HG03460 (cell line): Measurements from ENCODE around the gene RNF220.

ENCODE experiments used
- ATAC-seq: cut with Tn5 transposase; IDR thresholded peaks from one replicate; pipeline ENCODE4 v1.9.1; 2021; ENCODE audit not compliant: unreplicated experiment

Gene RNF220

DNA sequence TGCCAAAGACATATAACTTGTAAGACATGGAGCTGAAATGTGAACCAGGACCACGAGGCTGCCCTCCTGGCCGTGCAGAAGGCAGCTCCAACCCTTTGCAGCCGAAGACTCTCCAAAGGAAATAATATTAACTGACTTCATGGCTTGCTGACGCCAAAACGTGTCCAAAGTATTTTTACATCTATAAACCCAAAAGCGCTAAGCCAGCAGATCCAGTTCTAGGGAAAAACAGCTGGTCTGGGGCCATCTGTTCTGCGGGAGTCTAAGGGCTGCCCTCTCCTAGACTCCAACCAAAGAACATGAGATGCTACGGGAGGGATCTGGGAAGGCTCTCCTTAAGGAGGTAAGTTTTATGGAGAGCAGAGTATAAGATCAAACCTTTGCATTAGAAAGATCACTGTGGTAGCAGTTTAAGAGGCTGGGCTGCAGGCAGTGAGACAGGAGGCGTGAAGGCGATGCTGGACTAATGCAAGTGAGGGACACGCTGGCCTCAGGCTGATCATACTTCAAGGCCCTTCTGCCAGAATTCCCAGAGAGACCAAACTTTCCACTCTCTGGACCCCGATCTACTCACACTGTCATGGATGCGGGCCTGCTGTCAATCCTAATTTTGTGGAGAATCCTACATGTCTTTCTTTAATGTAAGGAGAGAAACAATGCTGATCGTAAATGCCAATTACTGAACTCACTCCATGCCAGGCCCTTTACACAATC lies 268.1 kb downstream of the RNF220 start:
- no peak for ATAC-seq

DNA sequence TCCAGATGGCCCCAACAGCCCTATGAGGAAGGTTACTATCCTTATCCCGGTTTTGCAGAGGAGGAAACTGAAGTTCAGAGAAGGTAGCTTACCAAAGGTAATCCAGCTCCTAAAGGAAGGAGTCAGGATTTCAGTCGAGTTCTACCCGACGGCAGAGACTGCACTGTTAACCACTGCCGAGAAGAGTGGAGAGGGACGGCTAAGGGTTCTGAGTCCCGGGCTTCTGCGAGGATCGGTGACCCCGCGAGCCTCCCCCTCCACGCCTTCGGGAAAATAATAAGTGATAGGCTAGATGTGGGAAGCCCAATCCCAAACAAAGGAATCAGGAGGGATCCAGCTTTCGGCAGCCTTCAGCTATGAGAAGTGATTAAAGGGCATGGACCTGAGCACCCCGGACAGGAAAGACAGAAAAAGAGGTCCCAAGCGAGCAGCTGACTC lies 268.6 kb downstream of the RNF220 start:
- ATAC-seq = no peak

DNA sequence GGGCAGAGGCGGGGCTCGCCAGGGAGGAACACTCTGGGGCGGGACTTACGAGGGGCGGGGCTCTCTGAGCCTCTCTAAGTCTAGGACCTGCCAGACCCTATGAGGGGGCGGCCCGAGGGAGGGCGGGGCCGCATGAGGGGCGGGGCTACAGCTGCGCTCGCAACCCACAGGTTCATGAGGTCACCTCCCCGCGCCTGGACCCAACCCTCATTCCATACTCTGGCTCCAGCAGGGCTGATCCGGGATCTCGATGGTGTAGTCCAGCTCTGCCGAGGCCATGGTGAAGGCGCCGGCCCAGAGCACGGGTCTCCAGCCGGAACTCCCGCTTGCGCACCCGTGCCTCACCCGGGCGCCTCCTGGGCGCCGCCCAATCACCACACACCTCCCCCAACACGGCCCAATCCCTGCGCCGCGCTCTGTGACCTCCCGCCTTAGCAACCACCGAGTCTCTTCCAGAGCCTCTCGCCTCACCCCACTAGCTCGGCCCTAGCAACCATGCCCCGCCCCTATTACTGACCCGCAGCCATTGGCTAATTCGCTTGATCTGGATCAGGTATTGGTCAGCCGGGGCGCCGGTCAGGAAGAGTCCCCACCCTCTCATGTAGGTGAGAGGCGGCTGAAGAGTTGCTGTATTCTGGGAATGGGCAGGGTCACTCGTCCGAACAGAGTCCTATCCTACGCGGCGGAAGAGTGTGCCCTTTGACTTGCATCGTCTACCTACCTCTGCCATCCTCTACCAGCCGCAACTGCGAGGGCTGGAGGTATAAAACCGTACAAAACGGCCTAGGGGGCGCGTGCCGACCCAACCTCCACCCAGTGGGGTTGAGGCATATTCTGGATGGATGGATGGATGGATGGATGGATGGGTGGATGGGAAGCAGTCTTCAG lies 269.3 kb downstream of the RNF220 start, which contains the start of the genes ARMH1 and TMEM53:
Gene ARMH1 (plus strand): TSS at position 602 of the 888 bp plus-strand sequence. CDS start 14,984 bp downstream, outside the sequence.
Gene TMEM53 (minus strand): TSS at position 369 of the 888 bp plus-strand sequence. CDS start 90 bp downstream, at position 279.
- ATAC-seq = peak; percentile 92

DNA sequence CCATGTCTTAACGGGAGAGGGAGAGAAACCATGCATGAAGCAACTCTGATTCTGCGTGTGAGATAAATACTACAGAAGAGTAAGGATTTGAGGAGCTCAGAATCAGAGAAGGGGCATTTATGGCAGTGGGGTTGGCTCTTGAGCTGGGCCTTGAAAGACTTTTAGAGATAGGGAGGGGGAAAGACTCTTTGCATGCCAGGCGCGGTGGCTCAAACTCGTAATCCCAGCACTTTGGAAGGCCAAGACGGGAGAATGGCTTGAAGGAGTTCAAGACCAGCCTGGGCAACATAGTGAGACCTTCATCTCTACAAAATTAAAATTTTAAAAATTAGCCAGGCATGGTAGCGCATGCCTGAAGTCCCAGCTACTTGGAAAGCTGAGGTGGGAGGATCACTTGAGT lies 270.1 kb downstream of the RNF220 start:
- no peak for ATAC-seq

DNA sequence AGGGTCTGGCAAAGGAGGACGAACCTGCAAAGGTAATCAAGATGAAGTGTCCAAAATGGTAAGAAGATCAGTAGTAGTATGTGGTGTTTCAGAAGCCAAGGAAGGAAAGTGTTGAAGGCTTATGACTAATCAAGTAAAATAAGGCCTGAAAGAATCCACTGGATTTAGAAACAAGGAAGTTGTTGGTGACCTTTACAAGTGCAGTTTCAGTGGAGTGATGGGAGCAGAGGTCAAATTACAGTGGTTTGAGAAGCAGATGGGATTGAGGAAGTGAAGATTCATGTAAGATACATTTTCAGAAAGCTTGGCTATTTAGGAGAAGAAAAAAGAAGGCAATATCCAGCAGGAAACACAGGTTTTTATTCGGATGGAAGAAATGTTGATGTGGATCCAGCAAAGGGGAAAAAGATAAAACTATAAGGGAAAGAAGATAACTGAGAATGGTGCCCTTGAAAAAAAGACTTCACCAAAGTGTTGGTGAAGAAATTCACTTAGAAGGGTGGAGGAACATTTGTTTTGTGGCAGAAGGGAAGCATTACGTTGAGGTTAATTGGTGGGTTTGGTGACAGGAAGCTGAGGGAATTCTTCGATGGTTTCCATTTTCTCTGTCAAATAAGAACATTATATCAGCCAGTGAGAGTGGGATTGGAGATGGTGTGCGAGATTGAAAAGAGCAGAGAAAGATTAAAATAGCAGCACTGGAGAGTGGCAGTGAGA lies 271.6 kb downstream of the RNF220 start:
- no peak for ATAC-seq

DNA sequence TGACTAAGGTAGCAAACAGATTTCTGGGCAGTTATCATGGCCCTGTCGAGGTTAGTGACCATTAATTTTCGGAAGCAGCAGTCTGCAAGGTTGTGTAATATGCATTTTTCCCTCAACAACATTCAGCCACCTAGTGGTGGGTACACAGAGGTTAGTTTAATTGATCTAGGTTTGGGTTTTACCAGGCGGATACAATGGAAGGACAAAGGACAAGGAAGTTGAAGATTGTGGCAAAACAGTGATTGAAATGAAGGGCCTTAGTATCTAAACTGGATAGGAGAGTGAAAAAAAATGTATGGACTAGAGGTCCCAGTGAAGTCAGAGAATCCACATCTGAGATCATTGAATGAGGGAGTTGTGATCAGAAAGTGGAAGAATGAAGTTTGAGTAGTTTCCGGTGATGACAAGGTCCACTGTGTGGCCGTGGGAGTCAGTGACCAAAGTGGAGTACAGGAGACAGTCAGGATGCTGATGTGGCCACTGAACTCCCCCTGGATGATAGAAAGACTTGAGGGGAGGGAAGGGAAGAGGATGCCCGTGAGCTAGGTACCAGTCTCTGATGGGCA lies 272.2 kb downstream of the RNF220 start:
- no peak for ATAC-seq

DNA sequence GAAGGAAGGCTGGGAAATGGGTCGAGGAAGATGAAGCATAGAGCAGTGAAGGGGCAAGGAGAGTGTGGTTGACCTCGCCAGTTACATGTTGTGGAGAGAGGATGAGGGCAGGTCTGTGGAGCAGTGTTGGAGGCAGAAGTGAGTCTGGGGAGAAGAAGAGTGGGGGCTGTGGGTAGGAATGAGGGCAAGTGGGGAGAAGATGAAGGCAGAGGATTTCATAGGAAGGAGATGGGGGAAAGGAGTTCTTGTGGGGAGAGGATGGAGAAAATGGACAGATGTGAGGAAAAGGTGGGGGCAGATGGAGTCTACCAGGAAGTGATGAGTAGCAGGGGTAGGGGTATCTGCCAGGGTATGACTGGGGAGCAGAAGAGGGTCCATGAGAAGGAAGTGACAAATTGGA lies 273.1 kb downstream of the RNF220 start:
- no peak for ATAC-seq

DNA sequence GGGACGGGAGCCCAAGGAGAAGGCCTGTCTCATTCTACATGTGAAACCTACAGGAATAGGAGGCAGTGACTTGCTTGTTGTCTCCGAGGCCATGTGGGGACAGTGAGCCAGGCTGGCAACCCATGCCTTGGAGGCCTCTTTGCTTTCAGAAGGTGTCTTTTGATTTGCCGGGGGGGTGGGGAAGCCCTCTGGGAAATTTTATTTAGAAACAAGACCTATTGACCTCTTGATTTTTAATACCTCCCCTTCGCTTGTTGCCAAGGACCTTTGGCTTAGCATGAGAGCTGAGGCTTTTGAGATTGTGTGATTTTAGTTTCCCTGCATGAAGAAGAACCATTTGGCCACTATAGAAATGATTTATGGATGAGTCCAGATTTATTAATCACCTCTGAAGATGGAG lies 273.6 kb downstream of the RNF220 start:
- ATAC-seq = no peak

DNA sequence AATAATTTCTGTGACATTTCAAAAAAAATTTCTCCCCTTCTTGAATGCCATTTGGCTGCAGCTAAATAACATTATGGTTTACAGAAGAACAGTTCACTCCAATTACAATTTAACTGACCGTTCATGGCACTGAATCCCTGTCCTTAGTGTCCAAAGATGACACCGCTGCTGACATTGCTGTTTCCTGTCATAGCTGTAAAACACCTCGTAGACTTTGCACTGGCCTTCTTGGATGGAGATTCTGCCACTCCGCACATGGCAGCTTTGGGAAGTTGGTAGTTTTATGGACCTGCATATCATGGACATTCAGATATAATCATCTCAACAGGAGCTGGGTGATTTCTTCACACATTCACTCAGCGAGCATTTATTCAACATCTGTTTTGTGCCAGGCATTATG lies 274.4 kb downstream of the RNF220 start:
- no peak for ATAC-seq

DNA sequence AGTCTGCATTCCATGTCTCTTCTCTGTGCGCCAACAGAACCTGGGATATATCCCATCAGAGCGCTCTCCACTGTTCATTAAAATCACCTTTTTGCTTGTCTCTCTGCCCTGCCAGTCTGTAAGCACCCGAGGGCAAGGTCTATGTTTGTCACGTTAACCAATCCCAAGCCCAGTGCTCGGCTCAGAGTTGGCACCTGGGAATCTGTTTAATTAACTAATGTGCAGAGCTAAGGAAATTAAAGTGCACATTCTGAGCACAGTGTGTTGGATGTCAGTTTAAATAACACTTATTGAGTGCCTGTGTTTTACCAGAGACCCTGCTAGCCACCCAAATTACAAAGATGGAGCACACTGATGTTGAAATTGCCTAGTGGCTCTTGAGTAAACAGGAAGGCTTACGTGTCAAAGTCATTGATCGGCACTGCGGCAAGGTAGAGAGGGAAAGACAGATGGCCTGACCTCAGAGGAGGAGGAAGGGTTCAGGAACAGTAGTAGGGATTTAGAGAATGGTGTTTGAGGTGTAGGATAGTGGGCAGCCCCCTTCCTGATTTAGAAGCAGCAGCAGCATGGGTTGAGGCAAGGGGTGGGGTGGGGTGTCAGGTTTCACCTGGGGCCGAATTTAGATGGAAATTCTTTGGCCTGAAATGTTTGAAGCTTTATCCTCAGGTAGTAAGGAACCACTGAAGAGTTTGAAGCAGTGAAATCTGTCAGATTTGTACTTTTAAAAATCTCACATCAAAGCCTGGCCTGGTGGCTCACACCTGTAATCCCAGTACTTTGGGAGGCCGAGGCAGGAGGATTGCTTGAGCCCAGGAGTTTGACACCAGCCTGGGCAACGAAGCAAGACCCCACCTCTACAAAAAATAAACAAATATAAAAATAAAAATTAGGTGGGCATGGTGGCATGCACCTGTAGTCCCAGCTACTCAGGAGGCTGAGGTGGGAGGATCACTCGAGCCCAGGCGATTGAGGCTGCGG lies 277.1 kb downstream of the RNF220 start:
- ATAC-seq = no peak

DNA sequence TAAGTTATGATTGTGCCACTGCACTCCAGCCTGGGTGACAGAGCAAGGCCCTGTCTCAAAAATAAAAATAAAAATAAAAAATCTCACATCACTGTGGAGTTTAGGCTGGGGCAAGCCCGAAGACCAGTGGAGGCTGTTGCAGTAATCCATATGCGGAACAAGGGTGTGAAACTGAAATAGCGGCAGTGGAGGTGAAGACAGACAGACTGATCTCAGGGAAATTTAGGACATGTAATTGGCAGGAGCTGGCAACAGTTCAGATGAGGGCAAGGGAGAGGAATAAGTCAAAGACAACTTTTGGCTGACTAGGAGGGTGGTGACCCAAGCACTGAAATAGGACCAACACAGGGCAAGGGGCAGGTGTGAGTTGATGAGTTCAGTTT lies 277.8 kb downstream of the RNF220 start:
- no peak for ATAC-seq

DNA sequence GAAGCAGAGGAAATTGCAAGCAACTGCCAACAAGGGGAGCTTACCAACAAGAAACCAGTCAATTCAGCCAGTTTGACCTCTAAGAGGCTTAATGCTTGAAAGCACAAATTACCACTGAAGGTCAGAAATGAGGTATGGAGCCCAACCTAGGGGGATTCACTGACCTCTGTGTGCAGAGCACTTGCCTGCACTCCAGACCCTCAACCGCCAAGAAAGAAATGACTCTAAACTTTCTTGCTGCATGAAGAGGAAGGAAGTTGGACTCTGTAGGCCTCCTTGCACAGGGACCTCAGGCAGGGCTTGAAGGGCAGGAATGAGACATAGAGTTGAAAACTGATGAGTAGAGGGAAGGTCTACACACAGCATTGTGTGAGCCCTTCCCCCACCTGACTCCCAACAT lies 279.5 kb downstream of the RNF220 start:
- peak; percentile 75 for ATAC-seq

DNA sequence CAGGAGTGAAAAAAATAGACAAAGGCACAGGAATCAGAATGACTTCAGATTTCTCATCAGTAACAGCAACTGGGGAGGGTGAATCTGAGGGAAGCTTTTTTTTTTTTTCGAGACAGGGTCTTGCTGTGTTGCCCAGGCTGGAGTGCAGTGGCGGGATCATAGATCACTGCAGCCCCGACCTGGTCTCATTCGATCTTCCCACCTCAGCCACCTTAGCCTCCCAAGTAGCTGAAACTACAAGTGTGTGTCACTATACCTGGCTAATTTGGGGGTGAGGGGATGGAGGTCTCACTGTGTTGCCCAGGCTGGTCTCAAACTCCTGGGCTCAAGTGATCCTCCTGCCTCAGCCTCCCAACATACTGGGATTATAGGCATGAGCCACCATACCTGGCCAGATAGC lies 280.2 kb downstream of the RNF220 start:
- ATAC-seq = no peak

DNA sequence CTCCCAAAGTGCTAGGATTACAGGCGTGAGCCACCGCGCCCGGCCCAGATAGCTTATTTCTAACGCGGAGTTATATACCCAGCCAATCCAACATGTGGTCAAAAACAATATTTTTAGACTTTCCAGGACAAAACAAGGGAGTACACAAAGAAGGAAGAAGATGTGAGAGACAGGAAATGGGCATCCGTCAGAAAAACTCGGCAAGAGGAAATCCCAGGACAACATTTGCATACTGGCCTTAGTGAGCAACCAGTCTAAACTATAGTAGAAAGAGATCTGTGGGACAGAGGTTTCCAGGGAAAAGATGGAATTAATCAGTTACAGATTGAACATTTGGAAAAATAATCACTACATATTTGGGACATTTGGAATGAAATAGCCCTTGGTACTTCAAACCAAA lies 280.8 kb downstream of the RNF220 start:
- ATAC-seq = no peak

DNA sequence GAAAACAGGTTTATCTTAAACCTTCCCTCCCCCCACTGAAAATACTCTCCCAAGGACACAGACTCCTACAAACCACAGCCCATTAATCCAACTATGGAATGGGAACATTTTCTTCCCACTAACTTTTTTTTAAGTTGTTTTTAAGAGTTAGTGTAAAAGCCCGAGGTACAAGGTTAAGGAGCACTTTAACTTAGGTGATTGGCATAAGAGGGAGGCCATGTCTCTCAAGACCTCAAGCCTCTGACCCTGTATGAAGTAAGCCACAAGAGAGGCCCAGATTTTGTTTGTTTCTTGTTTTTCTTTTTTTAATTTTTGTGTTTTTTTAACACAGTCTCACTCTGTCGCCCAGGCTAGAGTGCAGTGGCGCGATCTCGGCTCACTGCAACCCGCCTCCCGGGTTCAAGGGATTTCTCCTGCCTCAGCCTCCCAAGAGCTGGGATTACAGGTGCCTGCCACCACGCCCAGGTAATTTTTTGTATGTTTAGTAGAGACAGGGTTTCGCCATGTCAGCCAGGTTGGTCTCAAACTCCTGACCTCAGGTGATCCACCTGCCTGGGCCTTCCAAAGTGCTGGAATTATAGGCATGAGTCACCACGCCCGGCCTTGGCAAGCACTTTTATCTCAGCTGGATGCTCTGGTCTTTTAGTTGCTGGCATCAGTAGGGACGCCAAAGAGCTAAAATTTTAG lies 283.8 kb downstream of the RNF220 start:
- no peak for ATAC-seq

DNA sequence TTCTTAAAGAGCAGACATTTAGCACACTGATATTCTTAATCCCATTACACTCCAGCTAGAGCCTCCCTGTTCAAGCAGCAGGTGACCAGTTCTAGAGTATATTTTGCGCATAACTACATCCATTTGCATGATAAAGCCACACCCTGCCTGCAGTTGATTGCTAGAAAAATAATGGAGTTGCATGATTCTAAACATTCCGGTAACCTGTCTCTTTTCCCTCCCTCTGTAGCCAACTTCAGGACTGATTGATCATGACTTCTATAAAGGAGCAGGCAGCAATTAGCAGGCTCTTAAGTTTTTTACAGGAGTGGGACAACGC lies 284.4 kb downstream of the RNF220 start:
- ATAC-seq = no peak

DNA sequence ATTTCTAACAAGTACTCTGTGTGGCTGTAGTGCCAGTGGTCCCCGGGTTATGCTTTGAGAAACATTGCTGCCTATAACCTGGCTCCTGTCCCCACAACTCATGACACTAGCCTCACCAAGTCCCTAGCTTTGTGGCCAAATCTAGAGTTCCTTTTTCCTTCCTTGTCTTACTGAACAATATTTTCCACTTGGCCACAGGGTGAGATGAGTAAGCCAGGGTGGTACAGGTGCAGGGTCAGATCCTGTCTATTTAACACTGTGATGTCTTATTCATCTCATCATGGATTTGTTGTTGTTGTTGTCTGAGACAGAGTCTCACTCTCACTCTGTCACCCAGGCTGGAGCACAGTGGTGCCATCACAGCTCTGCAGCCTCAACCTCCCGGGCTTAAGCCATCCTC lies 288.1 kb downstream of the RNF220 start:
- no peak for ATAC-seq

DNA sequence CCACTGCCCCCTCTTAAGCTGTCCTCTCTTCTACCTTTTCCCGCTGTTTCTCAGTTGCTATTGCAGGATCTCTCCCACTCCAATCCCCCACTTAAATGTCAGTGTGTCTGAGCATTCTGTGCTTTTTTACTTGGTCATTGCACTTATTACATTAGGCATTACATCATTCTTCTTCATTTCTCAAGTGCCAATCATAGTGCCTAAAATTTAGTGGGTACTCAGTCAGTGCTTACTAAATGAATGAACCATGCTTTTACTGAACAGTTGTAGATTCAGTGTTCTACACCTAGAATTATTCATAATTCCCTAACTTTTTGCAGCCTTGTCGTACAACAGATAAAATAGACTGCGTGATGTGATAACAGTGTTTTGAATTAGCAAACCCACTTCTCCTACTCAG lies 288.8 kb downstream of the RNF220 start:
- ATAC-seq = no peak

DNA sequence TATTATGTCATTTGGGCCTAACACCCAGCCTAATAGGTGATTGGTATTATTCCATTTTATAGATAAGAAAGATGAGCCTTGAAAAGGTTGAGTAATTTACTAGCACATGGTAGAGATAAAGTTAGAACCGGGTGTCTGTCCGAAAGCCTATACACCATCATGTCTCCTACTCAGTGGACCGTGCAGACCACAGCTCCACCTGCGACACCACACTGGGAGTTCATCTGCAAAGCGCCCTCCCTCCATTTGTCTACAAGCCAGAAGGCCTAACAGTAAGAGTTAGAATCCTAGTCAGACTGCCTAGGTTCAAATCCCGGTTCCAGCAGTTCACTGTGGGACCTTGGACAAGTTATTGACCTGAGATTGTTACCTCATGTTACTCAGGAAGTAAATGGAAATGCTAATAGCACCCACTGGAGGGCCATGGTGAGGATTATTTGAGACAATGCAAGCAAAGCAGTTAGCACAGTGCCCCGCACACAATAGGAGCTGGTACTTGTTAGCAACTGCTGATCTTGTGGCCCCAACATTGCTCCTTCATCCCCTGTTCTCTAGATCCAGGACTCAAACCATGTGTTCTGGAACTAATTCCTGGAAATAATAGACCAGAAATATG lies 289.9 kb downstream of the RNF220 start:
- ATAC-seq = no peak
